Stimulated activated CD8-positive, alpha-beta memory T cell treated with anti-CD3 and anti-CD28 coated beads, Interleukin-12 subunit alpha, Interleukin-12 subunit beta, amount 100 ng/mL, for 1 hour (primary cell): ENCODE measurements around the gene HSD17B3.
"Not testable (repeated sequence)": the region's sequence is repeated elsewhere in the genome, so short reads cannot be mapped to it uniquely, and the experiment has no call there.

Experiments used
- DNase-seq: peaks from one replicate; pipeline ENCODE4 v3.0.0-alpha.2; 2020; ENCODE audit warnings: low read depth

The HSD17B3 gene

DNA sequence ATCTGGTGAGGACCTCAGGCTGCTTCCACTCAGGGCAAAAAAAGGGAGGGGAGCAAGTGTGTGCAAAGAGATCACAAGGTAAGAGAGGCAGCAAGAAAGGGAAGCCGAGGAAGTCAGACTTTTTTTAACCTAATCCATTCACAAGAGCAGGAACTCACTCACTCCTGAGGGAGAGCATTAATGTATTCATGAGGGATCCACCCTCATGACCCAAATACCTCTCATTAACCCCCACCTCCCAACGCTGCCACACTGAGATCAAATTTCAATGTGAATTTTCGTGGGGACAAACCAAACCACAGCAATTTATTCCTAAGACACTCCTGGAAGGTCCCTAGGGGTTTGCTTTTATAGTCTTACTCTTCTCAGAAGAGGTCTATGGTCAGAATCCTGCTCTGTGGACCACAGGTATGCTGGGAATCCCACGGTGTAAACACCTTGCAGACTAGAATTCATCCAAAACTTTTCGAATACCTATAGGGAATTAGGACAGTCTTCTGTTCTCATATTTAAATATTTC, 108.7 kb downstream of the HSD17B3 start:
- DNase-seq, result no peak

DNA sequence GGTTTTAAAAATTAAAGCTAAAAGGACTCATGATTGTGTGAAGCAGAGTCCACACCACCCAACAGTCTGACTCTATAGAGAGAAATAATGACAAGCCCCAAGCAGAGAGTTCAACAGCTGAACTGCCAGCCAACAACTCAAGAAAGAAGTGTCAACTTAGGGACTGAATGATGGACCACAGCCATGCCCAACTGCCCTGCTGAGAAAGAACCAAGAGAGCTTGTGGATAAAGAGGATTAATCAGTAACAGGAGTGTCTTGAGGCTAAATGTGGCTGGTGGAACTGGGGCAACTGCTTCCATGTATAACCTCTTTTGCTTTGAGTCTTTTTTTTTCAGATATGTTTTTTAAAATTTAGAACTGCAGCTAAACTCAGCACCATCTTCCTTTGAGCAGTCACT, 109.3 kb downstream of the HSD17B3 start:
- no peak for DNase-seq

DNA sequence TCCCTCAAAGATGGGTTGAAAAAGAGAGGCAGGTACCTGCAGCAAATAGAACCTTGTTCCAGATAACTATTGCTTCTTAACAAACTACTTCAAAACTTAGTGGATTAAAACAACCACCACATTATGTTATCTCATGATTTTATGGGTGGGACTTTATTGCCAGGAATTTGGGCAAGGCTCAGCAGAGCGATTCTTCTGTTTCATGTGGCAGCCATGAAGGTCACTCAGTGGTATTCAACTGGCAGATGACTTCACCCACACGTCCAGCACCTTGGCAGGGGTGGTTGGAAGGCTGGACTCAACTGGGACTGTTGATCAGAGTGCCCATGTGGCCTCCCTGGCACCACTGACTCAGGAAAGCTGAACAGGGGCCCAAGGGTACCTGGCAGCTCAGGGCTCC, 112.0 kb downstream of the HSD17B3 start:
- DNase-seq, result no peak

DNA sequence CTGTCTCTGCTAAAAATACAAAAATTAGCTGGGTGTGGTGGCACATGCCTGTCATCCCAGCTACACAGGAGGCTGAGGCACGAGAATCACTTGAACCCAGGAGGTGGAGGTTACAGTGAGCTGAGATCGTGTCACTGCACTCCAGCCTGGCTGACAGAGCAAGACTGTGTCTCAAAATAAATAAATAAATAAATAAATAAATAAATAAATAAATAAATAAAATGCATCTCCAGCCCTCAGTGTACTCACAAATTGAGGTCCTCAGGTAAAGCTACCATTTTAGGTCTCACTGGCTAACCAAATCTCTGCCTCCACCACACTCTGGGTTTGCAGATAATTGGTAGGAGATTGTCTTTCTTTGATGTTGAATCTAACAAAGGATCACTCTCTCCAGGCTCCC, 112.4 kb downstream of the HSD17B3 start:
- not testable (repeated sequence) for DNase-seq

DNA sequence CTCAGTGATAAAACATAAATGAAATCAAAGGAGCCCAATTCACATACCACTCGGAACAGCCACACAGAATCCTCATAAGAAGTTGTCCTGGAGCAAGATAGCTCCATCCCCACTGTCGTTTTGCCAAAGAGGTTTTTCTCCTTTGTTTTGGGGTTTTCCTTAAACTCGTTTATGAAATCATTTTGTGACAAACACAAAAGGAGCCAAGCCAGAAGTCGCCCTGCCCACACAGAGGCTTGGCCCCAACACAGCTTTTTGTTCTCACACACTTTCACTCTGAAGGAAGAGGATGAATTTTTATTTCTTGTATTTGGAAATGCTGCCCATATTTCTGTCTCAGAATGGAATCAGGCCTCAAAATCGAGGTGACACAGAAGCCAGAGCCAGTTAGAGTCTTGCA, 113.4 kb downstream of the HSD17B3 start:
- no peak for DNase-seq

DNA sequence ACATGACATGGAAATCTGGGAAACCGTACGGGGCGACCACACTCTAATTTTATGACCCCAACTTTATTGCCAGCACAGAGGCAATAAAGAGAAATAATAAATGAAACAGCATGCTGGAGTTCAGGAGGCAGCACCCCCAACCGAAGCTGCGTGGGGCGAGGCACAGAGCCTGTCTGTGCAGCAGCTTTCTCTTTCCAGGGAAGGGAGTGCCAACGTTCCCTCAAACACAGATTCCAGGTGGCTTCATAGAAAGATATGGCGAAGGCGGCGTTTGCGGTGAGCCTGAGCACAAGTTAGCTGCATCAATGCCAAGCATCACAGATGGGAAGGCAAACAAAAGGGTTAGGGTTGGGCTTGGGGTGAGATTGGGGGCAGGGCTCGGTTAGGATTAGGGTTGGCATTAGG, 114.8 kb downstream of the HSD17B3 start:
- no peak for DNase-seq

DNA sequence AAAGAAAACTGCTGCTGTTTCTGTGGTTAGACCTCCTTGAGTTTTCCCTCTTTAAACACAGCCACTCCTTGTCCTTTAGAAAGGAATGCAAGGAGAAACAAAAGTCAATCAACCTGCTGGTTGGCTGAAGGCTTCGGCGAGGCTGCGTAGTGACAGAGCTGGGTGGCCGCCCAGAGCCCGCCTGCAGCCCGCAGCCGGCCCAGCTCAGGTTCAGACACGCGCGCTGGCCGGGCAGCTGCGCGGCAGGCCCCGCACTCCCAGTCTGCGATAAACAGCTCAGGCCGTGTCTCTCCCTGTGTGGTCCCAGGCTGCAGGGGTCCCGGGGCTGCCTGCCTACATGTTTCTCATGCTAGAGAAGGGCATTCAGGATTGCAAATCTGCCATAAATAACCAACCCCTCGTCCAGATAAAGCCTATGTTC, 115.4 kb downstream of the HSD17B3 start:
- no peak for DNase-seq

DNA sequence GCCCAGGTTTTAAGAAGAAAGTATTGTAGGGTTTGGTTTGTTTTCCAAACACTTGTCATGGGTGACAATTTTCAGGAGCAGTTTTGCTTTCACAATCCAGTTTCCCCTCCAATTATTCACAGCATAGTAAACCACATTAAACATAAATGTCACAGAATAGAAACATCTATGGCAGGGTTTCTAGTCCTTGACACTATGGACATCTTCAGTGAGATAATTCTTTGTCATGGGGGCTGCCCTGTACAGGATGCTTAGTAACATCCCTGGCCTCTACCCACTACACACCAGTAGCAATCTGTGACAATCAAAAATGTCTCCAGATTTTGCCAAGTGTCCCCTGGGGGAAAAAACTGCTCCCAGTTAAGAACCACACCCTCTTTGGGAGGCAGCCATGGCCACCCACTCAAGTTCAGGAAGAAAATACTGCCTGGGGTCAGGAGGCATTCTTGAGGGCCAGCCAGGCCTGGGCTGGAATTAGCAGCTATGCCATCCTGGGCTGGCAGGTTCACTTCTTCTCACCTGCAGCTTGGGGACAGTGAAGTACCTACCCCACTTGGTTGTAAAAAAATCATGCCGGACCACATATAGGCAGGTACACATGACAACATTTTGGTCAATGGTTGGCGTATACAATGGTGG, 116.3 kb downstream of the HSD17B3 start:
- no peak for DNase-seq
